K562 (cell line): ENCODE data around the gene NIPSNAP2. TPM values are rescaled to one million over a fixed set of nuclear protein-coding genes. Genes with fewer than 3 reads are reported as not detected.

Source experiments
- ATAC-seq: fragments of 200-7000 bp; cut with Tn5 transposase; 3 replicates; pipeline ENCODE4 v1.9.1; 2020; ENCODE audit warnings: moderate library complexity
- BruUV-seq: library from RNA; stranded (reverse); fragments of 400-500 nt; replicated peaks from 2 replicates; lab custom pipeline; 2021; lab: Mats Ljungman, UMichigan
- CTCF ChIA-PET: fragments of 300-600 bp; formaldehyde crosslinking; extraction: SDS; loops from one replicate; lab custom pipeline; 2021; ENCODE audit warnings: low intra/inter-chr PET ratio; lab: Yijun Ruan, JAX
- POLR2A ChIA-PET: fragments of 300-600, 350-650 bp; sonication (Branson Sonifier 250); formaldehyde crosslinking; extraction: SDS; loops from one replicate; lab custom pipeline; 2021; ENCODE audit warnings: antibody characterized with exemption, inconsistent platforms; lab: Yijun Ruan, JAX
- DNase-seq, 4 experiments: peaks; one replicate each; pipeline versions ENCODE4 v3.0.0 to v3.0.0-alpha.2; 2011 to 2018; ENCODE audit warnings: low spot score in 3 of 4, mixed read lengths in 3 of 4; ENCODE audit errors: extremely low read depth in 1 of 4
- FAIRE-seq: peaks from 2 replicates; lab custom pipeline; 2011; peaks lifted over from hg19 to GRCh38; lab: Jason Lieb, UNC
- H2AFZ ChIP-seq: 2 replicates; pipeline ENCODE4 v1.6.0; 2011; ENCODE audit warnings: low read depth, low read length, control low read depth, inconsistent platforms
- H3K27ac ChIP-seq: fragments of 200-600 bp; 3 replicates; pipeline ENCODE4 v1.8.0; 2011; ENCODE audit warnings: low read depth, mild to moderate bottlenecking, control low read depth, inconsistent platforms, low read length, moderate library complexity, mixed read lengths; ENCODE audit errors: extremely low read depth
- H3K27me3 ChIP-seq, 2 experiments: fragments of 300-600 bp in 1 of 2; 2 replicates in 1 of 2; 3 replicates in 1 of 2; pipeline versions ENCODE4 v1.6.0 to v1.8.0; 2011; ENCODE audit warnings: inconsistent platforms in 2 of 2, low read length in 2 of 2, mild to moderate bottlenecking in 1 of 2, mixed read lengths in 1 of 2, moderate library complexity in 1 of 2; ENCODE audit not compliant: control insufficient read depth in 2 of 2, insufficient read depth in 2 of 2
- H3K36me3 ChIP-seq: fragments of 300-600 bp; 3 replicates; pipeline ENCODE4 v1.8.0; 2011; ENCODE audit warnings: mild to moderate bottlenecking, low read length, inconsistent platforms; ENCODE audit not compliant: control insufficient read depth, insufficient read depth
- H3K4me1 ChIP-seq, 2 experiments: fragments of 200-600 bp in 1 of 2; replicated peaks in 1 of 2; 2 replicates in 1 of 2; 3 replicates in 1 of 2; pipeline versions ENCODE4 v1.5.1 to v1.8.0; 2011; ENCODE audit warnings: inconsistent platforms in 2 of 2, low read length in 2 of 2, mild to moderate bottlenecking in 1 of 2, mixed read lengths in 1 of 2, moderate library complexity in 1 of 2; ENCODE audit not compliant: control insufficient read depth in 2 of 2, insufficient read depth in 2 of 2
- H3K4me2 ChIP-seq: 2 replicates; pipeline ENCODE4 v1.6.1; 2011; ENCODE audit warnings: low read length, control low read depth, inconsistent platforms, mixed read lengths; ENCODE audit not compliant: insufficient read depth
- H3K4me3 ChIP-seq: fragments of 200-600 bp; sonication (generic), shearing (Covaris generic); 2 replicates; pipeline ENCODE4 v1.5.1; 2016; ENCODE audit warnings: control low read depth, inconsistent platforms
- H3K79me2 ChIP-seq: fragments of 200-600 bp; 3 replicates; pipeline ENCODE4 v1.8.0; 2011; ENCODE audit warnings: low read length, inconsistent platforms; ENCODE audit not compliant: control insufficient read depth, insufficient read depth
- H3K9ac ChIP-seq, 2 experiments: 2 replicates each; pipeline versions ENCODE4 v1.6.0 to v1.6.1; 2011; ENCODE audit warnings: low read depth in 2 of 2, low read length in 2 of 2, control low read depth in 1 of 2, inconsistent platforms in 1 of 2, mild to moderate bottlenecking in 1 of 2, mixed read lengths in 1 of 2; ENCODE audit not compliant: insufficient read depth in 1 of 2
- H3K9me1 ChIP-seq: one replicate; pipeline ENCODE4 v1.6.0; 2011; ENCODE audit warnings: inconsistent platforms, mild to moderate bottlenecking, low read length, moderate library complexity; ENCODE audit not compliant: control insufficient read depth, insufficient read depth
- H3K9me3 ChIP-seq: replicated peaks from 2 replicates; pipeline ENCODE4 v1.5.1; 2011; ENCODE audit warnings: low read depth, low read length, inconsistent platforms; ENCODE audit not compliant: control insufficient read depth, insufficient read depth
- H4K20me1 ChIP-seq: replicated peaks from 2 replicates; pipeline ENCODE4 v1.6.1; 2011; ENCODE audit warnings: low read length, inconsistent platforms, mixed read lengths; ENCODE audit not compliant: control insufficient read depth, insufficient read depth
- ARID2 ChIP-seq: fragments of 450-650 bp; IDR thresholded peaks from 2 replicates; pipeline ENCODE4 v1.6.1; 2017; ENCODE audit warnings: antibody characterized with exemption, mild to moderate bottlenecking
- ARNT ChIP-seq, 2 experiments: fragments of 450-650 bp; IDR thresholded peaks; 2 replicates each; pipeline ENCODE4 v1.6.1; 2016; ENCODE audit warnings: mild to moderate bottlenecking in 1 of 2
- MAFG ChIP-seq: fragments of 450-650 bp; conservative IDR thresholded peaks from 2 replicates; pipeline ENCODE4 v1.6.1; 2016; ENCODE audit warnings: missing genetic modification characterization, missing compliant biosample characterization
- MAZ ChIP-seq, 2 experiments: fragments of 450-650 bp in 1 of 2; sonication (generic) in 1 of 2; formaldehyde crosslinking; IDR thresholded peaks in 1 of 2; conservative IDR thresholded peaks in 1 of 2; 2 replicates each; pipeline versions ENCODE4 v1.4.0 to v1.5.0; 2020; ENCODE audit warnings: mild to moderate bottlenecking in 1 of 2, missing genetic modification reagents in 1 of 2
- NFXL1 ChIP-seq: fragments of 450-650 bp; formaldehyde crosslinking; IDR thresholded peaks from 2 replicates; pipeline ENCODE4 v1.4.0; 2021; ENCODE audit warnings: mild to moderate bottlenecking
- NFYB ChIP-seq: IDR thresholded peaks from 2 replicates; pipeline ENCODE4 v1.6.1; 2011; ENCODE audit warnings: mild to moderate bottlenecking, moderate library complexity; ENCODE audit not compliant: insufficient read length; ENCODE audit errors: extremely low read depth
- POLR2H ChIP-seq: IDR thresholded peaks from 2 replicates; pipeline ENCODE4 v1.6.1; 2016; ENCODE audit warnings: missing genetic modification characterization, low read depth, mild to moderate bottlenecking, control low read depth, missing compliant biosample characterization, moderate library complexity
- SMARCA5 ChIP-seq: fragments of 450-650 bp; IDR thresholded peaks from 2 replicates; pipeline ENCODE4 v1.6.1; 2016
- ZNF282 ChIP-seq: sonication (generic); formaldehyde crosslinking; IDR thresholded peaks from 2 replicates; pipeline ENCODE4 v1.8.1; 2023; ENCODE audit warnings: missing genetic modification reagents
- ZNF445 ChIP-seq: fragments of 250-450 bp; sonication (Bioruptor Pico); IDR thresholded peaks from 2 replicates; pipeline ENCODE4 v1.4.0; 2020; ENCODE audit warnings: low read depth, mild to moderate bottlenecking, moderate library complexity
- WGBS: fragments of 100-300 bp; shearing (Covaris generic); methylation state at CpG from one replicate; pipeline ENCODE4 v1.1.6; 2016; ENCODE audit warnings: low coverage, mixed read lengths; ENCODE audit not compliant: insufficient coverage; ENCODE audit errors: missing lambda C conversion rate; 5-methylcytosine and 5-hydroxymethylcytosine counted together
- in situ Hi-C: fragments of 300-500 bp; cut with MboI; formaldehyde crosslinking; loops from 4 replicates; pipeline ENCODE4 v1.15.0; 2018; ENCODE audit warnings: inconsistent platforms, mixed read lengths
- intact Hi-C: fragments of 100-400 bp; cut with micrococcal nuclease; formaldehyde crosslinking; loops from 2 replicates; pipeline ENCODE4 v1.14.2; 2022
- polyA plus RNA-seq, 8 experiments: library from polyadenylated mRNA; depleted of rRNA in 4 of 8; stranded (reverse) in 5 of 8; unstranded in 3 of 8; fragments of >200 nt; fragmentation: Nextera tagmentation in 2 of 8; fragmentation: Illumina TruSeq in 1 of 8; extraction: Ambion mirVana in 2 of 8; extraction: Trizol in 1 of 8; gene quantifications; 2 replicates each; pipeline versions ENCODE4 v1.2.1 to v1.2.3, GENCODE V29; 2011 to 2014; ENCODE audit warnings: inconsistent platforms in 1 of 8, missing spikeins in 1 of 8
- total RNA-seq, 7 experiments: library from RNA; depleted of rRNA in 6 of 7; stranded (reverse); fragments of >200 nt in 6 of 7; fragmentation: Illumina TruSeq in 2 of 7; extraction: Trizol in 2 of 7; gene quantifications; 2 replicates each; pipeline versions ENCODE4 v1.2.1 to v1.2.3, GENCODE V29; 2011 to 2021; ENCODE audit warnings: low replicate concordance in 1 of 7
- TF ChIP-seq, protein P1 (sequence below): sonication (generic); formaldehyde crosslinking; IDR thresholded peaks from 2 replicates; pipeline ENCODE4 v1.8.1; 2023; ENCODE audit warnings: missing genetic modification reagents, mild to moderate bottlenecking, borderline replicate concordance
- TF ChIP-seq, protein P2 (sequence below): fragments of 250-450 bp; sonication (Bioruptor Pico); IDR thresholded peaks from 2 replicates; pipeline ENCODE4 v1.8.0; 2021; ENCODE audit warnings: borderline replicate concordance, mild to moderate bottlenecking, moderate library complexity; ENCODE audit not compliant: poor library complexity, severe bottlenecking

NIPSNAP2 gene
- total and polyA plus RNA-seq, 9 of the 15 experiments (the other 6 are each of a cell fraction or from before 2014, with no cell fraction given) = 24.9 to 107 (median 53.0) TPM

GRCh38 chr7:56028942-56029630 lies 64.7 kb downstream of the NIPSNAP2 start (continued):
- TF ChIP-seq, protein P1, sequence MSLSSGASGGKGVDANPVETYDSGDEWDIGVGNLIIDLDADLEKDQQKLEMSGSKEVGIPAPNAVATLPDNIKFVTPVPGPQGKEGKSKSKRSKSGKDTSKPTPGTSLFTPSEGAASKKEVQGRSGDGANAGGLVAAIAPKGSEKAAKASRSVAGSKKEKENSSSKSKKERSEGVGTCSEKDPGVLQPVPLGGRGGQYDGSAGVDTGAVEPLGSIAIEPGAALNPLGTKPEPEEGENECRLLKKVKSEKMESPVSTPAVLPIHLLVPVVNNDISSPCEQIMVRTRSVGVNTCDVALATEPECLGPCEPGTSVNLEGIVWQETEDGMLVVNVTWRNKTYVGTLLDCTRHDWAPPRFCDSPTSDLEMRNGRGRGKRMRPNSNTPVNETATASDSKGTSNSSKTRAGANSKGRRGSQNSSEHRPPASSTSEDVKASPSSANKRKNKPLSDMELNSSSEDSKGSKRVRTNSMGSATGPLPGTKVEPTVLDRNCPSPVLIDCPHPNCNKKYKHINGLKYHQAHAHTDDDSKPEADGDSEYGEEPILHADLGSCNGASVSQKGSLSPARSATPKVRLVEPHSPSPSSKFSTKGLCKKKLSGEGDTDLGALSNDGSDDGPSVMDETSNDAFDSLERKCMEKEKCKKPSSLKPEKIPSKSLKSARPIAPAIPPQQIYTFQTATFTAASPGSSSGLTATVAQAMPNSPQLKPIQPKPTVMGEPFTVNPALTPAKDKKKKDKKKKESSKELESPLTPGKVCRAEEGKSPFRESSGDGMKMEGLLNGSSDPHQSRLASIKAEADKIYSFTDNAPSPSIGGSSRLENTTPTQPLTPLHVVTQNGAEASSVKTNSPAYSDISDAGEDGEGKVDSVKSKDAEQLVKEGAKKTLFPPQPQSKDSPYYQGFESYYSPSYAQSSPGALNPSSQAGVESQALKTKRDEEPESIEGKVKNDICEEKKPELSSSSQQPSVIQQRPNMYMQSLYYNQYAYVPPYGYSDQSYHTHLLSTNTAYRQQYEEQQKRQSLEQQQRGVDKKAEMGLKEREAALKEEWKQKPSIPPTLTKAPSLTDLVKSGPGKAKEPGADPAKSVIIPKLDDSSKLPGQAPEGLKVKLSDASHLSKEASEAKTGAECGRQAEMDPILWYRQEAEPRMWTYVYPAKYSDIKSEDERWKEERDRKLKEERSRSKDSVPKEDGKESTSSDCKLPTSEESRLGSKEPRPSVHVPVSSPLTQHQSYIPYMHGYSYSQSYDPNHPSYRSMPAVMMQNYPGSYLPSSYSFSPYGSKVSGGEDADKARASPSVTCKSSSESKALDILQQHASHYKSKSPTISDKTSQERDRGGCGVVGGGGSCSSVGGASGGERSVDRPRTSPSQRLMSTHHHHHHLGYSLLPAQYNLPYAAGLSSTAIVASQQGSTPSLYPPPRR (CRISPR knock-in tag) = no peak
- TF ChIP-seq ZNF445 (CRISPR knock-in tag) (no peak), ARID2 (no peak)

GRCh38 chr7:56030340-56030739 lies 66.0 kb downstream of the NIPSNAP2 start:
- FAIRE-seq (no peak), DNase-seq (no peak), ATAC-seq (no peak)
- in situ Hi-C loops (no loop called here), intact Hi-C loops (loop anchor here (5.0 kb wide), 1 partner anchor 37 kb away; no protein-coding TSS in a partner anchor)
- Histone ChIP-seq H3K4me3 (no peak overlapping the region), H3K27ac (no peak overlapping the region), H2AFZ (no peak overlapping the region), H3K4me2 (no peak overlapping the region), H3K79me2 (no peaks in the 10 kb centered on the region), H3K4me1 (peaks cover 3 to 11% of the 10 kb centered on the region in 2 experiments; a peak in 3 of 5 replicates), H4K20me1 (no peaks in the 10 kb centered on the region), H3K9me3 (no peaks in the 10 kb centered on the region), H3K27me3 (no peaks in the 10 kb centered on the region), H3K36me3 (peaks cover 12% of the 10 kb centered on the region; the same call in 1 of the 3 replicates), H3K9ac (no peak overlapping the region), H3K9me1 (no peaks in the 10 kb centered on the region)
- CTCF ChIA-PET = no interaction called here
- no peak for TF ChIP-seq POLR2H (tag)
- TF ChIP-seq NFXL1 = no peak
- TF ChIP-seq MAFG (tag) = no peak
- TF ChIP-seq SMARCA5 = no peak
- TF ChIP-seq ZNF282 (CRISPR knock-in tag) = no peak
- no peak for TF ChIP-seq ARNT (IDR thresholded peaks at IDR 0.05)
- TF ChIP-seq MAZ (CRISPR knock-in tag; conservative IDR thresholded peaks at IDR 0.05 in 1 of 2, IDR thresholded peaks at IDR 0.05 in 1 of 2) = no peak
- TF ChIP-seq NFYB = no peak
- TF ChIP-seq, protein P2, sequence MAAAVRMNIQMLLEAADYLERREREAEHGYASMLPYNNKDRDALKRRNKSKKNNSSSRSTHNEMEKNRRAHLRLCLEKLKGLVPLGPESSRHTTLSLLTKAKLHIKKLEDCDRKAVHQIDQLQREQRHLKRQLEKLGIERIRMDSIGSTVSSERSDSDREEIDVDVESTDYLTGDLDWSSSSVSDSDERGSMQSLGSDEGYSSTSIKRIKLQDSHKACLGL = no peak
- BruUV-seq = no TSS peak
- 95% methylated on average over 8 of the region's 8 CpGs for WGBS
- POLR2A ChIA-PET = interaction anchor here (1.4 kb wide), 1 partner anchor 10 kb away, joined by 3 read pairs; no protein-coding TSS in a partner anchor
